HFFc6 (cell line): Measurements from ENCODE around the gene GAMT. TPM values are rescaled to one million over a fixed set of nuclear protein-coding genes. Genes with fewer than 3 reads are reported as not detected.
A peak's percentile ranks its signal among the peaks of the same experiment; 100 is the strongest.
"Not testable (repeated sequence)": the region's sequence is repeated elsewhere in the genome, so short reads cannot be mapped to it uniquely, and the experiment has no call there.

Experiments used
- DNase-seq: peaks from one replicate; pipeline ENCODE4 v3.0.0-alpha.2; 2018
- H3K27ac Mint-ChIP-seq: 2 replicates; pipeline ENCODE4 v1.8.0; 2020; ENCODE audit warnings: mild to moderate bottlenecking, mixed read lengths
- H3K27me3 Mint-ChIP-seq: 2 replicates; pipeline ENCODE4 v1.8.0; 2021; ENCODE audit warnings: mild to moderate bottlenecking, moderate library complexity, mixed read lengths; ENCODE audit not compliant: insufficient read depth
- H3K36me3 Mint-ChIP-seq: 2 replicates; pipeline ENCODE4 v1.8.0; 2021; ENCODE audit warnings: low read depth, mixed read lengths
- H3K4me1 Mint-ChIP-seq: 2 replicates; pipeline ENCODE4 v1.8.0; 2020; ENCODE audit warnings: low read depth, mixed read lengths
- H3K4me3 Mint-ChIP-seq: 2 replicates; pipeline ENCODE4 v1.8.0; 2020; ENCODE audit warnings: mild to moderate bottlenecking, moderate library complexity, mixed read lengths
- H3K9me3 Mint-ChIP-seq: 2 replicates; pipeline ENCODE4 v1.8.0; 2020; ENCODE audit warnings: mild to moderate bottlenecking, mixed read lengths
- CTCF ChIP-seq: fragments of 200-600 bp; sonication (generic); IDR thresholded peaks from 2 replicates; pipeline ENCODE4 v1.5.0; 2021; ENCODE audit warnings: antibody characterized with exemption, mild to moderate bottlenecking
- total RNA-seq, 6 experiments: library from RNA; stranded (reverse); fragmentation: NEBNext Ultra II Directional; extraction: Animal tissue kit (Norgen Biotek cat#: 25700); gene quantifications; 2 replicates in 1 of 6; 3 replicates in 5 of 6; pipeline ENCODE4 v1.2.3, GENCODE V29; 2021

The GAMT gene
- total RNA-seq, 6 experiments from 2014 or later, result 55.2 to 71.3 (median 67.7) TPM

- Mint-ChIP-seq H3K4me3 (no peak overlapping the region), H3K27ac (no peak overlapping the region), H3K27me3 (no peaks in the 10 kb centered on the region; the same call in 1 of the 2 replicates), H3K4me1 (peaks cover 17% of the 10 kb centered on the region), H3K36me3 (peaks cover 22% of the 10 kb centered on the region), H3K9me3 (no peaks in the 10 kb centered on the region)
- no peak for DNase-seq
- TF ChIP-seq CTCF, result no peak
These were observed 19.2 kb upstream of the GAMT start for GRCh38 chr19:1420590-1420989.

GRCh38 chr19:1420085-1420484, 18.7 kb upstream of the GAMT start:
- H3K9me3 Mint-ChIP-seq, H3K4me3 Mint-ChIP-seq, H3K27ac Mint-ChIP-seq, DNase-seq, H3K27me3 Mint-ChIP-seq: not testable (repeated sequence)
- Mint-ChIP-seq H3K36me3 (peaks cover 22% of the 10 kb centered on the region), H3K4me1 (peaks cover 22% of the 10 kb centered on the region)

- Mint-ChIP-seq H3K27ac (no peak overlapping the region), H3K36me3 (peaks cover 22% of the 10 kb centered on the region), H3K4me1 (peaks cover 26% of the 10 kb centered on the region), H3K9me3 (no peaks in the 10 kb centered on the region), H3K4me3 (no peak overlapping the region), H3K27me3 (no peaks in the 10 kb centered on the region)
- TF ChIP-seq CTCF, result no peak
- DNase-seq, result no peak
These were observed 17.8 kb upstream of the GAMT start for GRCh38 chr19:1418951-1419738.

- no peak for TF ChIP-seq CTCF
- H3K4me1 Mint-ChIP-seq, result peaks cover 26% of the 10 kb centered on the region
- H3K9me3 Mint-ChIP-seq, result no peaks in the 10 kb centered on the region
- H3K36me3 Mint-ChIP-seq, result peaks cover 22% of the 10 kb centered on the region
- H3K4me3 Mint-ChIP-seq, result no peak overlapping the region
- H3K27me3 Mint-ChIP-seq, result no peaks in the 10 kb centered on the region
- no peak for DNase-seq
- no peak overlapping the region for H3K27ac Mint-ChIP-seq
These were observed 17.1 kb upstream of the GAMT start for GRCh38 chr19:1418496-1418775.

GRCh38 chr19:1417681-1418495, 16.5 kb upstream of the GAMT start:
- Mint-ChIP-seq H3K9me3 (no peaks in the 10 kb centered on the region), H3K27ac (peak overlapping the region; percentile 70), H3K4me1 (peaks cover 26% of the 10 kb centered on the region), H3K27me3 (no peaks in the 10 kb centered on the region), H3K36me3 (peaks cover 18% of the 10 kb centered on the region), H3K4me3 (peak overlapping the region; percentile 24; the same call in 1 of the 2 replicates)
- DNase-seq, result no peak
- no peak for TF ChIP-seq CTCF

GRCh38 chr19:1417145-1417544, 15.8 kb upstream of the GAMT start:
- Mint-ChIP-seq H3K36me3 (peaks cover 18% of the 10 kb centered on the region), H3K9me3 (no peaks in the 10 kb centered on the region), H3K27ac (peak overlapping the region; percentile 70), H3K4me3 (0 out of 2 replicates have a peak overlapping the region, but pooled peaks have one; percentile 24), H3K27me3 (no peaks in the 10 kb centered on the region), H3K4me1 (peaks cover 26% of the 10 kb centered on the region)
- no peak for TF ChIP-seq CTCF
- no peak for DNase-seq
